Thoracic aorta (tissue), 2 donors: ENCODE results near the gene ENTPD1. TPM values are rescaled to one million over a fixed set of nuclear protein-coding genes. Genes with fewer than 3 reads are reported as not detected.

Experiments
- ATAC-seq: fragments of 150-250 bp; one replicate; pipeline ENCODE4 v1.8.0; 2017; ENCODE audit warnings: low read depth; ENCODE audit not compliant: insufficient number of reproducible peaks, low FRiP score
- DNase-seq: peaks from one replicate; pipeline ENCODE4 v3.0.0-alpha.2; 2020; ENCODE audit warnings: low spot score
- H3K27ac ChIP-seq, 2 donors: fragments of 200-600 bp; sonication (generic); 1 replicate in 1 of 2; 2 replicates in 1 of 2; pipeline ENCODE4 v1.5.1; 2016; ENCODE audit warnings: mild to moderate bottlenecking in 2 of 2, moderate library complexity in 2 of 2
- H3K27me3 ChIP-seq: fragments of 200-600 bp; sonication (generic); replicated peaks from 2 replicates; pipeline ENCODE4 v1.6.0; 2016; ENCODE audit warnings: mild to moderate bottlenecking; ENCODE audit not compliant: insufficient read depth
- H3K36me3 ChIP-seq: fragments of 200-600 bp; sonication (generic); one replicate; pipeline ENCODE4 v1.5.1; 2016
- H3K4me1 ChIP-seq, 2 donors: fragments of 200-600 bp; sonication (generic); 1 replicate in 1 of 2; 2 replicates in 1 of 2; pipeline versions ENCODE4 v1.5.1 to v1.6.0; 2016; ENCODE audit warnings: low read depth in 2 of 2, mild to moderate bottlenecking in 1 of 2; ENCODE audit not compliant: control insufficient read depth in 1 of 2
- H3K4me3 ChIP-seq: fragments of 200-600 bp; sonication (generic); 2 replicates; pipeline ENCODE4 v1.5.1; 2016; ENCODE audit warnings: mild to moderate bottlenecking
- H3K9me3 ChIP-seq: fragments of 200-600 bp; sonication (generic); 2 replicates; pipeline ENCODE4 v1.5.1; 2016
- total RNA-seq, 2 donors: library from RNA; depleted of rRNA; stranded (reverse); fragments of >200 nt; gene quantifications; one replicate each; pipeline versions ENCODE4 v1.1.0 to v1.2.3, GENCODE V29; 2016
- TF ChIP-seq, protein P1 (sequence below): fragments of 200-600 bp; sonication (generic); IDR thresholded peaks from one replicate; pipeline ENCODE4 v1.5.1; 2019; ENCODE audit warnings: antibody characterized with exemption

ENTPD1 gene
- total RNA-seq, 2 donors from 2014 or later = 32.1 to 63.6 TPM

DNA sequence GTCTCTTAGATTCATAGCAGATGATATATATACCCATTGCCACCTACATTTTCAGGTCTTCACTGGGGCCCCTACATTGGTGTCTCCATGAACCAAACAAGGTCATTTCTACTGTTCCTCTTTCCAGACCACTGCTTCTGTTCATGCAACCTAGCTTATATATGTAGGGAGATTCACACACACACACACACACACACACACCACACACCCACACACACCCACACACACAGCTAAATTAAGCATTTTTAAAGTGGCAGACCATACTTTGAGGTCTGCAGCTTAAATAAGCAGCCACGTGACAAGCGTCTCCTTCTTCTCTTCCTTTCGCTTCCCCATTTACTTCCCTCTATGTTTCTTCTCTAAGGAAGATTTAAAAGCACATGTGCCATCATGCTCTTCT is 81.8 kb downstream of the ENTPD1 start:
- peaks cover 22 to 45% of the 10 kb centered on the region in 2 donors for H3K4me1 ChIP-seq
- H3K9me3 ChIP-seq = no peaks in the 10 kb centered on the region
- no peaks in the 10 kb centered on the region for H3K27me3 ChIP-seq
- TF ChIP-seq, protein P1, sequence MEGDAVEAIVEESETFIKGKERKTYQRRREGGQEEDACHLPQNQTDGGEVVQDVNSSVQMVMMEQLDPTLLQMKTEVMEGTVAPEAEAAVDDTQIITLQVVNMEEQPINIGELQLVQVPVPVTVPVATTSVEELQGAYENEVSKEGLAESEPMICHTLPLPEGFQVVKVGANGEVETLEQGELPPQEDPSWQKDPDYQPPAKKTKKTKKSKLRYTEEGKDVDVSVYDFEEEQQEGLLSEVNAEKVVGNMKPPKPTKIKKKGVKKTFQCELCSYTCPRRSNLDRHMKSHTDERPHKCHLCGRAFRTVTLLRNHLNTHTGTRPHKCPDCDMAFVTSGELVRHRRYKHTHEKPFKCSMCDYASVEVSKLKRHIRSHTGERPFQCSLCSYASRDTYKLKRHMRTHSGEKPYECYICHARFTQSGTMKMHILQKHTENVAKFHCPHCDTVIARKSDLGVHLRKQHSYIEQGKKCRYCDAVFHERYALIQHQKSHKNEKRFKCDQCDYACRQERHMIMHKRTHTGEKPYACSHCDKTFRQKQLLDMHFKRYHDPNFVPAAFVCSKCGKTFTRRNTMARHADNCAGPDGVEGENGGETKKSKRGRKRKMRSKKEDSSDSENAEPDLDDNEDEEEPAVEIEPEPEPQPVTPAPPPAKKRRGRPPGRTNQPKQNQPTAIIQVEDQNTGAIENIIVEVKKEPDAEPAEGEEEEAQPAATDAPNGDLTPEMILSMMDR = no peak
- peaks cover 2% of the 10 kb centered on the region for H3K36me3 ChIP-seq
- H3K27ac ChIP-seq = peak overlapping the region in 1 of 2 donors; percentile 52
- DNase-seq = no peak
- H3K4me3 ChIP-seq = no peak overlapping the region
- ATAC-seq = no peak

DNA sequence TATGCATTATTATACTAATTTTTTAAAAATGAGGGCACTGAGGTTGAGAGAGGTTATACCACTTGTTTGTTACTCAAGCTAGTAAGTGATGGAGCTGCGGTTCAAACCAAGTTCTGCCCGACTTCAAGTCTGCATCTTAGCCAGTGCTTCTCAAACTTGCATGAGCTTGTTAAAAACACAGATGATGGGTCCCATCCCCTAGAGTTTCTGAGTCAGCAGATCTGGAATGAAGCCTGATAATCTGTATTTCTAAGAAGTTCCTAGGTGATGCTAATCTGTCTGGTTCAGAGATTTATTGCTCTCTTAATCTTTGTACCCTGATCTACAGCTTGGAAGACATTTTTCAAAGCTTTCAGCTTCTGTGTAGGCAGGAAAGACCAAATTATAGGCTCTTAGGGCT is 84.2 kb downstream of the ENTPD1 start:
- DNase-seq (no peak), ATAC-seq (no peak)
- Histone ChIP-seq H3K27me3 (no peaks in the 10 kb centered on the region), H3K4me1 (peaks cover 22 to 38% of the 10 kb centered on the region in 2 donors), H3K36me3 (peaks cover 13% of the 10 kb centered on the region), H3K4me3 (no peak overlapping the region), H3K27ac (no peak overlapping the region), H3K9me3 (no peaks in the 10 kb centered on the region)
- TF ChIP-seq, protein P1 = no peak

DNA sequence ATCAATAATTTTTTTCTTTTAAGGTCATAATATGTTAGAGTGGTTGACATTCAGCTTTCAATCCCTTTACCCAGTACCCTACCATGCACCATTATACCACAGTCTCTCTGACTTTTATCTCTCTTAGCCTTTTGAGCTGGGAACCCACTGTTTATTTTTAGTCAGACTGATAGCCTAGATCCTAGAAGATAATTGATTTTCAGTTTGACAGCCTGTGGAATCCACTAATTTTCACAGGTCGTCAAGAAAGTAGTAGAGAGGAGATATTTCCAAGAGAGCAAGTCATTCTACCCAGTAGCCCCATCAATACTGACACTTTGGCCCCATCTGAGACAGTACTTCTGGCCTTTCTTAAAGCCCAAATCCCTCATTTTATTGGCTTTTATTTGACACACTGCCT is 84.7 kb downstream of the ENTPD1 start:
- peaks cover 13% of the 10 kb centered on the region for H3K36me3 ChIP-seq
- H3K27me3 ChIP-seq = no peaks in the 10 kb centered on the region
- DNase-seq (no peak), ATAC-seq (no peak)
- TF ChIP-seq, protein P1 = no peak
- peaks cover 20 to 38% of the 10 kb centered on the region in 2 donors for H3K4me1 ChIP-seq
- no peaks in the 10 kb centered on the region for H3K9me3 ChIP-seq
- H3K27ac ChIP-seq = no peak overlapping the region
- no peak overlapping the region for H3K4me3 ChIP-seq

DNA sequence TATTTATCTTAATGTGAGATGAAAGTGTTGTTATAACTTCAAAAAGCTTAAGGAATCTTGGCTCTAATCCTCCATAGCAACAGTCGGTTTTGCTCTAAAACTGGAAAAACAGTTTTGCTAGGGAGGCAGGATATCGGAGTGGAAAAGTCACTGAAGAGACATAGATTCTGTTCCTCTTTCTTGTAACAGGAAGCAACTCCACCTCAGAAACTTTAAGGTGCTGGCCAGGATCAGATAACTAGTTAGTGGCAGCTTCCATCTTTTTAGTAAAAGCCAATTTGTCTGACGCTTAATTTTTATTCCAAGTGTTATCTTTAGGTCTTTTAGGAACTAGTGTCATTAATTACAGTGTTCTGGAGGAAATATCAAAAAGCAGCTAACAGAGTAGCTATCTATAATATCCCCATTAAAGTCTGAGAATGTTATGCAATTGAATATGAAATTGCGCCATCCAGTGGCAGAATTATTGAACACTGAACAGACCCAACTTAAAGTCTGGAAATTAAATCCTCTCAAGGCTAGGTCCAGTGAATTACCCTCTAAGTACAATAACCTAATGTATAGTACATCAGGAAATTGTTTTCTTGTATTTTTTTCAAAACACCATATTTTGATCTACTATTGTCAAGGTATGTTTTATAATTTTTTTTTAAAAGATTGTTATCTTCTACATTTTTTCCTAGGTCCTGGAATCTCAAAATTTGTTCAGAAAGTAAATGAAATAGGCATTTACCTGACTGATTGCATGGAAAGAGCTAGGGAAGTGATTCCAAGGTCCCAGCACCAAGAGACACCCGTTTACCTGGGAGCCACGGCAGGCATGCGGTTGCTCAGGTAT is 85.9 kb downstream of the ENTPD1 start:
- H3K27me3 ChIP-seq = no peaks in the 10 kb centered on the region
- DNase-seq (peak; percentile 9), ATAC-seq (peak; percentile 29)
- peaks cover 10 to 33% of the 10 kb centered on the region in 2 donors for H3K4me1 ChIP-seq
- H3K4me3 ChIP-seq = peak overlapping the region; percentile 15
- H3K27ac ChIP-seq = peak overlapping the region in 1 of 2 donors; percentile 38
- TF ChIP-seq, protein P1 = peak; percentile 59
- no peaks in the 10 kb centered on the region for H3K9me3 ChIP-seq
- H3K36me3 ChIP-seq = peaks cover 17% of the 10 kb centered on the region

DNA sequence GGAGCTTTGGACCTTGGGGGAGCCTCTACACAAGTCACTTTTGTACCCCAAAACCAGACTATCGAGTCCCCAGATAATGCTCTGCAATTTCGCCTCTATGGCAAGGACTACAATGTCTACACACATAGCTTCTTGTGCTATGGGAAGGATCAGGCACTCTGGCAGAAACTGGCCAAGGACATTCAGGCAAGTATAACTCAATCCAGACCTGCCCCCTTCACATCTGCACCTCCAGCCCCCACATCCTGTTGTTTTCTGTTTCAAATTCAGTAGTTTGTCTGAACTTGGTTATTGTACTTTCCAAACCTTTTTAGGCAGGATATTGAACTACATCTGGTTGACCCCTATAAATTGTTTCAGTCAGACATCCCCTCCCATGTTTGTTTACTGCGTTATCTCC is 89.4 kb downstream of the ENTPD1 start:
- no peak overlapping the region for H3K4me3 ChIP-seq
- peaks cover 4 to 15% of the 10 kb centered on the region in 2 donors for H3K4me1 ChIP-seq
- TF ChIP-seq, protein P1 = no peak
- peaks cover 19% of the 10 kb centered on the region for H3K36me3 ChIP-seq
- H3K27me3 ChIP-seq = no peaks in the 10 kb centered on the region
- DNase-seq (no peak), ATAC-seq (no peak)
- H3K27ac ChIP-seq = no peak overlapping the region
- no peaks in the 10 kb centered on the region for H3K9me3 ChIP-seq
